Measurements from ENCODE around the gene HIVEP3. TPM values are rescaled to one million over a fixed set of nuclear protein-coding genes. Genes with fewer than 3 reads are reported as not detected.

HIVEP3 gene
- total RNA-seq, 1 experiment from 2014 or later = 3.1 TPM

- no peak for DNase-seq (ENCODE audit: low spot score)
These were observed 383.4 kb downstream of the HIVEP3 start for GRCh38 chr1:41535276-41535675.

DNA sequence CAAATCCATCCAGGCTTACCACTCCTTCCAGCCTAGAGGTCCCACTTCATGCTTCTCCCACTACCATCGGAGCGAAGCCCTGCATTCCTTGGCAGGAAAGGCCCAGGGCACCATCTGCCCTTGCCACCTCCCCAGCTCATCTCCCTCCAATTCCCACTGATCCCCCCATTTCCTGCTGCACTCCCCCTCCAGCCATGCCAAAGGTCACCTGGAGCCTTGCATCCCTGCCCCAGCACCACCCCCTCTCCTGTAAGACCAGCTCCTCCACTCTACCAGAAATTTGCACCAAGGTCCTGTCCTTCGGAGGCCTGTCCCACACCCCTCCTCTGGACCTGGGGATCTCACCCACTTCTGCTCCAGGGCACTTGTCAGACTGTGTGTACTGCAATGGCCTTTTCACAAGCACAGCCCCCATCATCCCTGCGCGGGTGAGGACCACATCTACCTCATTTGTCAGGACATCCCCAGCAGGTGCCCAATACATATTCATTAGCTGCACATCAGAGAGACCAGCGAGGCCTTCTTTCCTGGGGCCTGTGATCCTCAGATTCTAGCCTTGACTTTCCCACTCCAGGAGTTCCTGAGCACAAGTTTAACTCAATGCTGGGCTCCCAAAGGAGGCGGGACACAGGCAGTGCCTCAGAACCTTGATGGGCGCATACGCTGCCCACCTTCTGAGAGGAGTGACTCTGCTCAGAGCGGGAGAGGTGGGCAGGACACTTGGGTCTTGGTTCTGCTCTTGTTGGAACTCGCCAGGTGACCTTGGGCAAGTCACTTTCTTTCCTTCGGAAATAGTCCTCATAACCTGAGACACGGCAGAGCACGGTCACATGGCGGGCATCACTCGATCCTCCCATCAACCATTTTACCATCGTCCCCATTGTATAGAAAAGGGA is 384.3 kb downstream of the HIVEP3 start:
- DNase-seq (ENCODE audit: low spot score) = no peak

- no peak for DNase-seq (ENCODE audit: low spot score)
These were observed 385.0 kb downstream of the HIVEP3 start for GRCh38 chr1:41533731-41534080.

GRCh38 chr1:41533016-41533730 is 385.5 kb downstream of the HIVEP3 start:
- DNase-seq (ENCODE audit: low spot score) = no peak

DNA sequence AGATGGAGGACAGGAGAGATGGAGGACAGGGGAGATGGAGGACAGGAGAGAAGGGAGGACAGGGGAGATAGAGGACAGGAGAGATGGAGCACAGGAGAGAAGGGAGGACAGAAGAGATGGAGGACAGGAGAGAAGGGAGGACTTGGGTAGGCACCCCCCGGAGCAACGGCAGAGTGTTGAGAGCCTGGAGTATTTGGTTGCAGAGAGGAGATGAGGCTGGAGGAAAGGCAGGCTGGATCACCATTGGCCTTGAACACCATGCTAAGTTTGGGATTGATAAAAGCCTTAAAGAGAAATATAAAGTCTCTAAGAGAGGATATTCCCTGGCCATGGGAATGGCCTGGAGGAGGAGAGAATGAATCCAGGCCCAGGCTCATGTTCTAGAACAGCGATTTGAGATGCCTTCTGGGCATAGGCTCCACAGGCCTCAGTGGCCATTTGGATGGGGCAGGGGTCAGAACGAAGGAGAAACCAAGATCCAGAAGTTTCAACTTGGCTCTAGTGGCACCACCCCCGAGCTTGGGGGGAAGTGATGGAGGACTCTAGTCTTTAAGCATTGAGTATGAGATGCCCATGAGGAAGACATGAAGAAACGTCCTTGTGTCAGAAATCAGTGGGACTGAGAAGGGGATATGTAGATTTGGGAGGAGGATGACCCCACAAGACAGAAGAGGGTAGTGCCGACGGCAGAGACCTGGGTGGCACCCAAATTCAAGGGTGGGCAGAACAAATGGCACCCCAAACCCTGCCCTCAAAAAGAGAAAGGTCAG is 386.3 kb downstream of the HIVEP3 start:
- DNase-seq (ENCODE audit: low spot score) = no peak

DNA sequence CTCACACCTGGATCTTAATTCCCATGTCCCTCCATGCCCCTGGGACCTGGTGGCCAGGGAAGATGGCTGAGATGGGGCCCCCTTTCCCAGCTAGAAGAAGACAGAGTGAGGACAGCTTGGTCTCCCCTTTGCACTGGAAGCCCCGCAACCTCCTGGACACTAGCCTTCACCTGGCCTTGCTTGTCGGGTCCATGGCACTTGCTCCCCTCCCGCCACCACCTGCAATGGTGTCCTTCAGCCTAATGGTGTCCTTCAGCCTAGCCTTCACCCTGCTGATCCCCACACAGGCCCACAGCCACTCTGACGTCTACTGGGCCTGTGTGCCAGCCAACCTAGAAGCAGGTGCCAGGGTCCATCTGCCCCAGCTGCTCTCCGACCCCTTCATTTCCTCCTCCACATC is 388.3 kb downstream of the HIVEP3 start:
- no peak for DNase-seq (ENCODE audit: low spot score)

DNA sequence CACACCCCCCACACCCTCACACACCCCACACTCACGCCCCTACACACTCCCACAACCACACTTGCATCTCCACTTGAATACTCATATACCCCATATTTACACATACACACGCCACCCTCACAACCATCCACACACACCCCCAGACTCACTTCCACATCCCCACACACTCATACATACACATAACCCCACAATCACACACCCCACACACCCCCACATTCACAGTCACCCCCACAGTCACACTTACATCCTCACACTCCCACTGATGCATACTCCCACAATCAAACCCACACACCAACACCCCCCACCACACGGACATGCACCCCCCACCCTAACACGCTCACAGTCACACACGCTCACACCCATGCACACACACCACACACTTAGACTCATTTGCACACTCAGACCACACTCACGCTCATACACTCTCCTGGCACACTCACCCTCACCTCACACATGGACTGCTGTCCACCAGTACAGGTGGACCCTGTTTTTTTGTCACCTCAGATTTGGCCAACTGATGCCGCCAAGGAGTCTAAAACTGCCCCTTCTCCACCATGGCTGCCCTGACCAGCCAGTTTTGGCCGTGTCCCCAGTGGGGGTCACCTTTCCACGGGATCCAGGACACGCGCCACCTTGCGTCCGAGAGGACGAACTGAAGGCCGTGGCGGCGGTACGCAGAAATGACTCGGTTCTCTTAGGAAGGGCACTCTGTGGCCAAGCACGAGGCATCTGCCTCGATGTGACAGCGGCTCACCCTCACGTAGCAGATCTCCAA is 388.9 kb downstream of the HIVEP3 start:
- no peak for DNase-seq (ENCODE audit: low spot score)

DNA sequence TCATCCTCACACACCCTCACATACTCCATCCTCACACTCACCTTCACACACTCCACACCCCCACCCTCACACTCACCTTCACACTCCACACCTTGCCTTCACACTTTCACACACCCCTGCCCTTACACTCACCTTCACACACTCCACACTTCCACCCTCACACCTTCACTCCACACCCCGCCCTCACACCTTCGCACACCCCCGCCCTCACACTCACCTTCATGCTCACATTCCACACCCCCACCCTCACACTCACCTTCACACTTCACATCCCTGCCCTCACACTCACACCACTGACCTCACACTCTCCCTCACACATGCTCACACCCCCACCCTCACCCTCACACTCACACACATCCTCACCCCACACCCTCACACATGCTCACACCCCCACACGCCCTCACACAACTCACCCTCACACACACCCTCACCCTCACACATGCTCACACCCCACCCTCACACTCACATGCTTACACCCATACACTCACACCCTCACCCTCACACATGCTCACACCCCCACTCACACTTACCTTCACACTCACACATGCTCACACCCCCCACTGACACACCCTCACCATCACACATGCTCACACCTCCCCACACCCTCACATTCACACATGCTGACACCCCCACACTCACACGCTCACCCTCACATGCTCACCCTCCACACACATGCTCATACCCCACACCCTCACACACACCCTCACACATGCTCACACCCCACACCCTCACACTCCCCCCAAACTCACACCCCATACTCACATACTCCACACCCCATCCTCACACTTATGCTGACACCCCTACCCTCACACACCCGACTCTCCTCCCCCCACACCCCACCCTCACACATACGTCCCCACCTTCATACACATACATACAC is 389.8 kb downstream of the HIVEP3 start:
- DNase-seq (ENCODE audit: low spot score) = no peak

DNA sequence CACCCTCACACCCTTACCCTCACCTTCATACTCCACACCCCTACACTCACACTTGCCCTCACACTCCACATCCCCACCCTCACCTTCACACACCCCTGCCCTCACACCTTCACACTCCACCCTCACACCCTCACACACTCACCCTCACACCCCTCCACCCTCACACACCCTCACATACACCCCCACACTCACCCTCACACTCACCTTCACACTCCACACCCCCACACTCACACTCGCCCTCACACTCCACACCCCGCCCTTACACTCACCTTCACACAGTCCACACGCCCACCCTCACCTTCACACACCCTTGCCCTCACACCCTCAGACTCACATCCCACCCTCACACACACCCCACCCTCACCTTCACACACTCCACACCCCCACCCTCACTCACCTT is 390.6 kb downstream of the HIVEP3 start:
- no peak for DNase-seq (ENCODE audit: low spot score)

- no peak for DNase-seq (ENCODE audit: low spot score)
These were observed 391.7 kb downstream of the HIVEP3 start for GRCh38 chr1:41526956-41527561.

DNA sequence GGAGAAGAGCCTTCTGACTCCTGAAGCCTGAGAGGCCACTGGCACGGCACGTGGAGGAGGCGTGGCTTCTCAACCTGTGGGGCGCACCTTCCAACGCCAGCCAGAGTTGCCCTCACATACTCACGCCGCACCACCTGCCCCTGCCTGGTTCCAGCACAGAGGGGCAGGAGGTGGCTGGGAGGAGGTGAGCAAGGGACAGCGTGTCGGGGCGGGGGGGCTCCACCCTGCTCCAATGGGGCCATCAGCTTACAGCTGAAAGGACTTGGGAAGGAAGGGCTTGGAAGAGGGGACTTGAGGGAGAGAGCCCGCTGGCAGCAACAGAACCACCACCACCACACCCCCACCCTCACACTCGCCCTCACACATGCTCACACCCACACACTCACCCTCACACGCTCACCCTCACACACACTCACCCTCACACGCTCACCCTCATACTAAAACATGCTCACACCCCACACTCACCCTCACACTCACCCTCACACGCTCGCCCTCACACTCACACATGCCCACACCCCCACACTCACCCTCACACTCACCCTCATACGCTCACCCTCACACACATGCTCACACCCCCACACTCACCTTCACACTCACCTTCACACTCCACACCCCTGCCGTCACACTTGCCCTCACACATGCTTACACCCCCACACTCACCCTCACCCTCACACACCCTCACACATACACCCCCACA is 392.7 kb downstream of the HIVEP3 start:
- no peak for DNase-seq (ENCODE audit: low spot score)

DNA sequence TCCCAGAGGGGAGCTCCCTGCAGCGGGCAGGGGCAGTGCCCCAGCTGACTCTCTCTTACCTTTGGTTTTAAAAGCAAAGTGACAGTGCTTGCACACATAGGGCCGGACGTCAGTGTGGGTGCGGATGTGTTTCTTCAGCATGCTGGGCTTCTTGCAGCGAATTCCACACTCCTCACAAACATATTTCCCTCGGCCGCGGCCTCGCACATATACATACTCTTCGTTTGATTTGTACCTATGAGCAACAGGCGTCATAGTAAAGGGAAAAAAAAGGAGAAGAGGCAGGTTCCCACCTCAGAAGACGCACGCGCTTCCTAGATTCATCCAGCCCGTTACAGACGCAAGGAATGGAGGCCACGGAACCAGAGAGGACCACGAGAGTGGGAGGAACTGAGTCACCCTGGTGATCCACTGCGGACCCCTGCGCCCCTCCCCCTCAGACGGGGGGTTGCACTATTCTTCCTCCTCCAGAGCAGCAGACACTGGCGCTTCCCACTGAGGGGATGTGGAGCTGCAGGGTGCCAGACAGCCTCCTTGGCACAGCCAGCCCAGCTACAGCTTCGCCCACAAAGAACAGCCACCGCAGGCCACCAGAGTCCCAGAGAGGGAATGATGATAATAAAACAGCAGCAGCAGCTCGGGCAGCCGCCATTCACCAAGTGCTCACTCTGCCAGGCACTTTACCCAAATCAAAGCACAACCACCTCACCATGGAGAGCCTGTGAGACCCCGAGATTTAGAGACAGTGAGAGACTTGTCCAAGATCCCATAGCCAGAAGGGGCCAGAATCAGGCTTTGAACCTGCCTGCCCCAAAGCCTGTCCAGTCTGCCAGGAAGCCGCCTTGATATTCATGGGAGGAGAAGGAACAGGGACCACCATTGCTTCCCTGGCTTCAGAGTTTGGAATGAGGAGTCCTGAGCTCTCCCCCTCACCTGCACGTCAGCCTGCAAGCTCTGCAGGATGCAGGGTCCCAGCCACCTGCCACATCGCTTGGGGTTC is 393.7 kb downstream of the HIVEP3 start:
- no peak for DNase-seq (ENCODE audit: low spot score)

GRCh38 chr1:41523949-41524675 is 394.6 kb downstream of the HIVEP3 start:
- DNase-seq (ENCODE audit: low spot score) = no peak

- no peak for DNase-seq (ENCODE audit: low spot score)
These were observed 395.7 kb downstream of the HIVEP3 start for GRCh38 chr1:41523071-41523470.

- DNase-seq (ENCODE audit: low spot score) = no peak
These were observed 397.0 kb downstream of the HIVEP3 start for GRCh38 chr1:41521766-41522165.

- no peak for DNase-seq (ENCODE audit: low spot score)
These were observed 397.6 kb downstream of the HIVEP3 start for GRCh38 chr1:41520951-41521752.

DNA sequence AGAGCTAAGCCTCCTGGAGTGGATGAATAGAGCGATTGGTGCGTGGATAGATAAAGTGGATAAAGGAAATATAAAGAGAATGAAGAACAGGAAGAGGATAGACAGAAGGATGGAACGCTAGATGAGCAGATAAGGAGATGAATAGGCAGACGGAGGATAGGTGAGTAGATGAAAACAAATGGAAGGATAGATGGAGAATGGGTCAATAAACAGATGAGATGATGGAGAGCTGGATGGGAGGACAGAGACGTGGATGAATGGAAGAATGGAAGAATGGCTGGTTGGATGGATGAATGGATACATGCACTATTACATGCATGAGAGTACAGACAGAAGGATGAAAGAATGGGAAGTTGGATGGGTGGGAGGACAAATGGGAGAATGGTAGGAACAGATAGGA is 399.1 kb downstream of the HIVEP3 start:
- DNase-seq (ENCODE audit: low spot score) = no peak
